Gastroesophageal sphincter (tissue), 3 donors: Measurements from ENCODE around the gene JAKMIP2.

Experiments
- CTCF ChIP-seq, 4 experiments: fragments of 200-600 bp in 2 of 4; fragments of 450-650 bp in 2 of 4; sonication (generic) in 1 of 4; IDR thresholded peaks; one replicate each; pipeline ENCODE4 v1.5.1; 2017 to 2019; ENCODE audit warnings: antibody characterized with exemption in 4 of 4, mild to moderate bottlenecking in 2 of 4, moderate library complexity in 2 of 4
- EP300 ChIP-seq: sonication (generic); formaldehyde crosslinking; IDR thresholded peaks from one replicate; pipeline ENCODE4 v1.6.1; 2017; ENCODE audit warnings: antibody characterized with exemption, mild to moderate bottlenecking
- POLR2A ChIP-seq, 2 donors: fragments of 450-650 bp; IDR thresholded peaks; one replicate each; pipeline ENCODE4 v1.6.1; 2017; ENCODE audit warnings: antibody characterized with exemption in 2 of 2, mild to moderate bottlenecking in 2 of 2, moderate library complexity in 1 of 2
- POLR2AphosphoS5 ChIP-seq: sonication (generic); formaldehyde crosslinking; IDR thresholded peaks from one replicate; pipeline ENCODE4 v1.6.1; 2017; ENCODE audit warnings: antibody characterized with exemption

- TF ChIP-seq CTCF (IDR thresholded peaks at IDR 0.05) = no peak
- no peak for TF ChIP-seq POLR2A (IDR thresholded peaks at IDR 0.05)
- no peak for TF ChIP-seq POLR2AphosphoS5
- TF ChIP-seq EP300 = no peak
Observed at GRCh38 chr5:147830035-147830434, 47.5 kb upstream of the JAKMIP2 start.
